Thoracic aorta (tissue), 2 donors: ENCODE measurements around the gene PPIA. TPM values are rescaled to one million over a fixed set of nuclear protein-coding genes. Genes with fewer than 3 reads are reported as not detected.

Experiments
- ATAC-seq: fragments of 150-250 bp; one replicate; pipeline ENCODE4 v1.8.0; 2017; ENCODE audit warnings: low read depth; ENCODE audit not compliant: insufficient number of reproducible peaks, low FRiP score
- DNase-seq: peaks from one replicate; pipeline ENCODE4 v3.0.0-alpha.2; 2020; ENCODE audit warnings: low spot score
- H3K27ac ChIP-seq, 2 donors: fragments of 200-600 bp; sonication (generic); 1 replicate in 1 of 2; 2 replicates in 1 of 2; pipeline ENCODE4 v1.5.1; 2016; ENCODE audit warnings: mild to moderate bottlenecking in 2 of 2, moderate library complexity in 2 of 2
- H3K27me3 ChIP-seq: fragments of 200-600 bp; sonication (generic); replicated peaks from 2 replicates; pipeline ENCODE4 v1.6.0; 2016; ENCODE audit warnings: mild to moderate bottlenecking; ENCODE audit not compliant: insufficient read depth
- H3K36me3 ChIP-seq: fragments of 200-600 bp; sonication (generic); one replicate; pipeline ENCODE4 v1.5.1; 2016
- H3K4me1 ChIP-seq, 2 donors: fragments of 200-600 bp; sonication (generic); 1 replicate in 1 of 2; 2 replicates in 1 of 2; pipeline versions ENCODE4 v1.5.1 to v1.6.0; 2016; ENCODE audit warnings: low read depth in 2 of 2, mild to moderate bottlenecking in 1 of 2; ENCODE audit not compliant: control insufficient read depth in 1 of 2
- H3K4me3 ChIP-seq: fragments of 200-600 bp; sonication (generic); 2 replicates; pipeline ENCODE4 v1.5.1; 2016; ENCODE audit warnings: mild to moderate bottlenecking
- H3K9me3 ChIP-seq: fragments of 200-600 bp; sonication (generic); 2 replicates; pipeline ENCODE4 v1.5.1; 2016
- total RNA-seq, 2 donors: library from RNA; depleted of rRNA; stranded (reverse); fragments of >200 nt; gene quantifications; one replicate each; pipeline versions ENCODE4 v1.1.0 to v1.2.3, GENCODE V29; 2016
- TF ChIP-seq, protein P1 (sequence below): fragments of 200-600 bp; sonication (generic); IDR thresholded peaks from one replicate; pipeline ENCODE4 v1.5.1; 2019; ENCODE audit warnings: antibody characterized with exemption

Gene PPIA
- total RNA-seq, 2 donors from 2014 or later: 1,002 to 1,065 TPM

DNA sequence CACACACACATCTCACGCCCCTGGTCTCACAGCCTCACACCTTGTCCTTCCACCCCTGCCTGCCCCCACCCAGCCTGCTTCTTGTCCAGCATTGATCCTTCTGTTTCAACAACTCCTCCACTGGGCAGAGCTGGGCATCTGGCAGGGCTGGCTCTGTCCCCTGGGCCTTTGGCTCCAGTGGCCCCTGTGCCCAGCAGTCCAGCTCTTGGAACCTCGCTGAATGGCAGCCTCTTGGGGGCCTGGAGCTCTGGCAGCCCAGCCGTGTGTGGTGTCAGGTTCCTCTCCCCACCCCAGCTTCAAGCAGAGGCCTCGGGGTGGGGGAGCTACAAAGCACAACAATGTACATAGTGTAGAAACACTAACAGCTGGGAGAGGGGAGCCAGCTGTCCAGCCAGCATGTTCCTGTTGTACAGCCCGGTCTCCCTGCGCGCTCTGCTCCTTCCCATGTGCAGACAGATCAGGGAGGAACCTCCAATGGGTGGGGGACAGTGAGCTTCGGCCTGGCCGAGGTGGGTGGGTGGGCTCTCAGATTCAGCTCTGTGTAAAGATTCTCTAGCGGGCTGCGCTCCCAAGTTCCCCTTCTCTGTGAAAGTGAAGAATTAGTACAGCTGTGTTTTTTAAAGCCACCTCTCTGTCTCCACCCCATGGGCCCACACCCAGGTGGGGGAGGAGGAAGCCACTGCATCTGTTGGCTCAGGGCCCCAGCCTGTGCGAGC, 28.4 kb upstream of the PPIA start:
- Histone ChIP-seq H3K36me3 (peaks cover 31% of the 10 kb centered on the region), H3K9me3 (no peaks in the 10 kb centered on the region), H3K4me3 (peak overlapping the region; percentile 30), H3K27ac (peak overlapping the region; percentile 54 to 77), H3K4me1 (peaks cover 27 to 36% of the 10 kb centered on the region in 2 donors), H3K27me3 (no peaks in the 10 kb centered on the region)
- TF ChIP-seq, protein P1, sequence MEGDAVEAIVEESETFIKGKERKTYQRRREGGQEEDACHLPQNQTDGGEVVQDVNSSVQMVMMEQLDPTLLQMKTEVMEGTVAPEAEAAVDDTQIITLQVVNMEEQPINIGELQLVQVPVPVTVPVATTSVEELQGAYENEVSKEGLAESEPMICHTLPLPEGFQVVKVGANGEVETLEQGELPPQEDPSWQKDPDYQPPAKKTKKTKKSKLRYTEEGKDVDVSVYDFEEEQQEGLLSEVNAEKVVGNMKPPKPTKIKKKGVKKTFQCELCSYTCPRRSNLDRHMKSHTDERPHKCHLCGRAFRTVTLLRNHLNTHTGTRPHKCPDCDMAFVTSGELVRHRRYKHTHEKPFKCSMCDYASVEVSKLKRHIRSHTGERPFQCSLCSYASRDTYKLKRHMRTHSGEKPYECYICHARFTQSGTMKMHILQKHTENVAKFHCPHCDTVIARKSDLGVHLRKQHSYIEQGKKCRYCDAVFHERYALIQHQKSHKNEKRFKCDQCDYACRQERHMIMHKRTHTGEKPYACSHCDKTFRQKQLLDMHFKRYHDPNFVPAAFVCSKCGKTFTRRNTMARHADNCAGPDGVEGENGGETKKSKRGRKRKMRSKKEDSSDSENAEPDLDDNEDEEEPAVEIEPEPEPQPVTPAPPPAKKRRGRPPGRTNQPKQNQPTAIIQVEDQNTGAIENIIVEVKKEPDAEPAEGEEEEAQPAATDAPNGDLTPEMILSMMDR: no peak
- no peak for ATAC-seq
- no peak for DNase-seq

DNA sequence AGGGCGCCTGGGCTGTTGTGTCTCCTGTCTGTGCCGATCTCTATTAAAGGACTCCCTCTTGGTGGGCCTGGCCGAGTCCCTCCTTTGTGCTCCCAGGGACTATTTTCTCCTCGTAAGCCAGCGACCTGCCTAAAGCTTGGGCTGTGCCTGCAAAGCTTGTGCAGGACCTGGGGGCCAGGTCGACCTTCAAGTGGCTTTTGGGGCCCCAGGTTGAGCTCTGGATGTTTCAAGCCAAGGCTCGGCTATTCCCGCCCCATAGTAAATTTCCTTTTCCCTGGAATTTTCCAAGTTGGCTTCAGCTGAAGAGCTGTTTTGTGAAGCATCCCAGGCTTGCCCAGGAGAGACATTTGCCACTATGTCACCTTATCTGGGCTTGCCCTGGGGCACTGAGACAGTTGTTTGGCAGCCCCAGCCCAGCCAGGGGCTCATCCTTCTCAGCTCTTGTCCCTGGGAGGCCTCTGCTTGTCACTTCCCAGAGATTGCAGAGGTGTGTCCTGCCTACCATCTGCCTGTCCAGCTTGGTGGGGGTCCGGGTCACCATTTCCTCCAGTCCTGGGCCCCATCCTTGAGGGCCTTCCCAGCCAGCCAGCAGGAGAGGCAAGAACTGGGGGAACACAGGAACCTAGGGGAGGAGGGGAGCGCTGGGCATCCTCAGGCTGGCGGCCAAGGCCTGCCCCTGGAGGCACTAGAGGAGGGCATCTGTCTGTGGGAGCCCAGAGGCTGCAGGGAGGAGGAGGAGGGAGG, 27.7 kb upstream of the PPIA start:
- Histone ChIP-seq H3K4me1 (peaks cover 27 to 36% of the 10 kb centered on the region in 2 donors), H3K4me3 (peak overlapping the region; percentile 30), H3K9me3 (no peaks in the 10 kb centered on the region), H3K27ac (peak overlapping the region; percentile 54 to 77), H3K27me3 (no peaks in the 10 kb centered on the region), H3K36me3 (peaks cover 24% of the 10 kb centered on the region)
- TF ChIP-seq, protein P1: no peak
- ATAC-seq (no peak), DNase-seq (no peak)

DNA sequence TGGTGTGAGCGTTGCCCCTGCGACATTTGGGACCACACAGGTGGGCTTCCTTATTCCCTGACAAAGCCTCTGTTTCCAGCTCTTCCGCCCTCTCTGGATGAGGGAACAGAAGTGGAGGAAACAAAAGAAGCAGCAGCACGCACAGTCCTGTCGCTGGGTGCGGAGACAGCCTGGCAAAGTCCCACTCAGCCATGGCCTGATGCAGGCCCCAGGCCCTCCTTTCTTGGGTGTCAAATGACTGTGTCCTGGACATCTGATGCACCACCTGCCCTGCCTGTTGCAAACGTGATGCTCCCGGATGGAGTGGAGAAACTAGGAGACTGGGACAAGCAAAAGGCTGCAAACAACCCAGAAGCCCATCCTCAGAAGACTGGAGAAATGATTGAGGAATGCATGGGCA, 27.1 kb upstream of the PPIA start:
- peaks cover 27 to 36% of the 10 kb centered on the region in 2 donors for H3K4me1 ChIP-seq
- TF ChIP-seq, protein P1: no peak
- H3K9me3 ChIP-seq: no peaks in the 10 kb centered on the region
- H3K36me3 ChIP-seq: peaks cover 23% of the 10 kb centered on the region
- ATAC-seq: no peak
- peak overlapping the region; percentile 37 for H3K4me3 ChIP-seq
- H3K27ac ChIP-seq: peak overlapping the region; percentile 54 to 77
- no peak for DNase-seq
- H3K27me3 ChIP-seq: no peaks in the 10 kb centered on the region

DNA sequence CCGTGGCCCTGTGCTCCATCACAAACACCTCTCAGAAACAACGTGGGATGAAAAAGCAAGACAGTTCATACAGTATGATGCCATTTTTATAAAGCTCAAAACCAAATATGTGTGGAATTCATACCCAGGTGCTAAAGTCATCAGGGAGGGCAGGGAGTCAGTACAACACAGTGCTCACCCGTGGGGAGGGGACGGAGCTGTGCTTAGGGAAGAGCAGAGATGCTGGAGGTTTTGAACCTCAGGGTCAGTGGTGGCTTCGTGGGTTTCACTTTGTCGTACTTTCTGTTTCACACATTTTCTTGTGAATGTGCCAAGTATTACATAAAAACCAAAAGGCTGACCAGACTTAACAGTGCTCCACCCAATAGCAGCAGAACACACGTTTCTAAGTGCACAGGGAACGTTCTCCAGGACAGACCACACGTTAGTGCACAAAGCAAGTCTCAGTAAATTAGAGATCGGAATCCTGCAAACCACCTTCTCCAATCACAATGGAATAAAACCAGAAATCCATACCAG, 26.6 kb upstream of the PPIA start:
- no peak for ATAC-seq
- DNase-seq: no peak
- Histone ChIP-seq H3K36me3 (peaks cover 18% of the 10 kb centered on the region), H3K9me3 (no peaks in the 10 kb centered on the region), H3K27ac (peak overlapping the region; percentile 32 to 77), H3K4me3 (peak overlapping the region; percentile 37), H3K27me3 (no peaks in the 10 kb centered on the region), H3K4me1 (peaks cover 27 to 36% of the 10 kb centered on the region in 2 donors)
- TF ChIP-seq, protein P1: no peak

DNA sequence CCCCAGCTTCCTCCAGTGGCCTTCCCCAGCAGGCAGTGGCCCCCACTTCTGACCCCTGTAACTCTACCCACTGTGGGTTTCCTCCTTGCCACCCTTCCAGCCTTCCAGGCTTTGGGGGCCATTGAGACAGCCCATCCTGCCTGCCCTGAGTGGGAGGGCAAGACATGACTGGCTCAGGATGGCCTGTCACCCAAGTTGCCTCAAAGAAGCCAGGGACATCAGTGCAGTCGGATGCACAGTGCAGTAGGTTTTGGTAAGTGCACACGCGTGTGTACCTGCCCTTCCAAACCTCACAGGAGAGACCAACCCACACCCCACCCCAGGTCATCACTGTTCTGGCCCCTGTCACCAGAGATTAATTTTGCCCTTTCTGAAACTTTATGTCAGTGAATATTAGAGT, 25.1 kb upstream of the PPIA start:
- Histone ChIP-seq H3K9me3 (no peaks in the 10 kb centered on the region), H3K27me3 (no peaks in the 10 kb centered on the region), H3K27ac (no peak overlapping the region), H3K4me3 (no peak overlapping the region), H3K4me1 (peaks cover 27 to 36% of the 10 kb centered on the region in 2 donors), H3K36me3 (peaks cover 8% of the 10 kb centered on the region)
- TF ChIP-seq, protein P1: no peak
- ATAC-seq: no peak
- no peak for DNase-seq
